B cell (primary cell): ENCODE data around the gene GATA1.

Source experiments
- EZH2 ChIP-seq: IDR thresholded peaks from 2 replicates; pipeline ENCODE4 v1.6.1; 2012; ENCODE audit warnings: borderline replicate concordance, low read depth, mild to moderate bottlenecking, moderate library complexity, low read length; ENCODE audit not compliant: insufficient read depth, poor library complexity, severe bottlenecking
- TF ChIP-seq, protein P1 (sequence below): fragments of 200-600 bp; IDR thresholded peaks from one replicate; pipeline ENCODE4 v1.8.0; 2022; ENCODE audit warnings: antibody characterized with exemption, mild to moderate bottlenecking

GRCh38 chrX:48749182-48749581, 37.2 kb upstream of the GATA1 start:
- TF ChIP-seq, protein P1, sequence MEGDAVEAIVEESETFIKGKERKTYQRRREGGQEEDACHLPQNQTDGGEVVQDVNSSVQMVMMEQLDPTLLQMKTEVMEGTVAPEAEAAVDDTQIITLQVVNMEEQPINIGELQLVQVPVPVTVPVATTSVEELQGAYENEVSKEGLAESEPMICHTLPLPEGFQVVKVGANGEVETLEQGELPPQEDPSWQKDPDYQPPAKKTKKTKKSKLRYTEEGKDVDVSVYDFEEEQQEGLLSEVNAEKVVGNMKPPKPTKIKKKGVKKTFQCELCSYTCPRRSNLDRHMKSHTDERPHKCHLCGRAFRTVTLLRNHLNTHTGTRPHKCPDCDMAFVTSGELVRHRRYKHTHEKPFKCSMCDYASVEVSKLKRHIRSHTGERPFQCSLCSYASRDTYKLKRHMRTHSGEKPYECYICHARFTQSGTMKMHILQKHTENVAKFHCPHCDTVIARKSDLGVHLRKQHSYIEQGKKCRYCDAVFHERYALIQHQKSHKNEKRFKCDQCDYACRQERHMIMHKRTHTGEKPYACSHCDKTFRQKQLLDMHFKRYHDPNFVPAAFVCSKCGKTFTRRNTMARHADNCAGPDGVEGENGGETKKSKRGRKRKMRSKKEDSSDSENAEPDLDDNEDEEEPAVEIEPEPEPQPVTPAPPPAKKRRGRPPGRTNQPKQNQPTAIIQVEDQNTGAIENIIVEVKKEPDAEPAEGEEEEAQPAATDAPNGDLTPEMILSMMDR, result no peak
- no peak for TF ChIP-seq EZH2
